Stimulated activated CD4-positive, alpha-beta T cell treated with anti-CD3 and anti-CD28 coated beads, TNF-alpha, amount 100 ng/mL, for 48 hours (primary cell): Measurements from ENCODE around the gene NOL4L.
A peak's percentile ranks its signal among the peaks of the same experiment; 100 is the strongest.

Experiments used
- DNase-seq, 3 donors: peaks; one replicate each; pipeline ENCODE4 v3.0.0-alpha.2; 2020; ENCODE audit warnings: low read depth in 3 of 3

Gene NOL4L

DNA sequence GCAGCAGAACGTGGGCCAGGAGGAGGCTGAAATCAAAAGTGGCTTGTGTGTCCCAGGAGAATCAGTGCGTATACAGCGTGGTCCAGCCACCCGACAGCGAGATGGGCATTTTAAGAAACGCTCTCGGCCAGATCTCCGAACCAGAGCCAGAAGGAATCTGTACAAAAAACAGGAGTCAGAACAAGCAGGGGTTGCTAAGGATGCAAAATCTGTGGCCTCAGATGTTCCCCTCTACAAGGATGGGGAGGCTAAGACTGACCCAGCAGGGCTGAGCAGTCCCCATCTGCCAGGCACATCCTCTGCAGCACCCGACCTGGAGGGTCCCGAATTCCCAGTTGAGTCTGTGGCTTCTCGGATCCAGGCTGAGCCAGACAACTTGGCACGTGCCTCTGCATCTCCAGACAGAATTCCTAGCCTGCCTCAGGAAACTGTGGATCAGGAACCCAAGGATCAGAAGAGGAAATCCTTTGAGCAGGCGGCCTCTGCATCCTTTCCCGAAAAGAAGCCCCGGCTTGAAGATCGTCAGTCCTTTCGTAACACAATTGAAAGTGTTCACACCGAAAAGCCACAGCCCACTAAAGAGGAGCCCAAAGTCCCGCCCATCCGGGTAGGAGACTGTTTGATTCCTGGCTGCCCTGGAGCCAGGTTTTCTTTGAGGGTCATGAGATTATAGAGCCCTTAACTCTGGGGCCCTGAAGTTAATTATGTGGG is 151.7 kb downstream of the NOL4L start:
- DNase-seq = no peak

- no peak for DNase-seq
Observed at GRCh38 chr20:32432277-32432676, 152.9 kb downstream of the NOL4L start.

- DNase-seq = no peak
Observed at GRCh38 chr20:32431457-32431856, 153.7 kb downstream of the NOL4L start.

- no peak for DNase-seq
Observed at GRCh38 chr20:32429745-32430360, 155.3 kb downstream of the NOL4L start.

GRCh38 chr20:32429343-32429742 is 155.8 kb downstream of the NOL4L start:
- DNase-seq = no peak

DNA sequence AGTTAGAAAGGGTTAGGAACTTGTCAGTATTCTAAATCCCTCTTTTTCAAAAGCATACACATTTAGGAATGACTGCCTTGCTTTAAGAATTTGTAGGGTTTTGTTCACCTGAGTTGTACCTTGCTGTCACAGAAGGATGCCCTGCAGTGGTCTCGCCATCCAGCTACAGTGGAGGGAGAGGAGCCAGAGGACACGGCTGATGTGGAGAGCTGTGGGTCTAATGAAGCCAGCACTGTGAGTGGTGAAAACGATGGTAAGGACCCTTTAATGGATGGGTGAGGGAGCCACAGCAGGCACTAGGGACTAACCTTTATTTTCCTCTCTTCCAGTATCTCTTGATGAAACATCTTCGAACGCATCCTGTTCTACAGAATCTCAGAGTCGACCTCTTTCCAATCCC is 157.1 kb downstream of the NOL4L start:
- DNase-seq = no peak

DNA sequence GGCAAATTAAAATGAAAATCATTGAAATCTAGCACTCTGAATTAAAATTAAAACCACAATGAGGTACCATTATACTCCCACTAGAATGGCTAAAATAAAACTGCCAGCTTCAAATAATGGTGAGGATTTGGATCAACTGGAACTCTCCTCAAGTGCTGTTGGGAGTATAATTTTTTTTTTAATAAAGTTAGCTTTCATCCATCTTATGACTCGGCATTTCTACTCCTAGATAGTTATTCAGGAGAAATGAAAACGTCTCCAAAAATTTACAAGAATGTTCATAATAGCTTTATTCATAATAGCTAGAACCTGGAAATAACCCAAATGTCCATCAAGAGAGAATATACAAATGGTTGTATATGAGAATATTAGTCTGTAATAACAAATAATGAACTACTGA is 163.8 kb downstream of the NOL4L start:
- no peak for DNase-seq

- DNase-seq = no peak
Observed at GRCh38 chr20:32418376-32418775, 166.8 kb downstream of the NOL4L start.

DNA sequence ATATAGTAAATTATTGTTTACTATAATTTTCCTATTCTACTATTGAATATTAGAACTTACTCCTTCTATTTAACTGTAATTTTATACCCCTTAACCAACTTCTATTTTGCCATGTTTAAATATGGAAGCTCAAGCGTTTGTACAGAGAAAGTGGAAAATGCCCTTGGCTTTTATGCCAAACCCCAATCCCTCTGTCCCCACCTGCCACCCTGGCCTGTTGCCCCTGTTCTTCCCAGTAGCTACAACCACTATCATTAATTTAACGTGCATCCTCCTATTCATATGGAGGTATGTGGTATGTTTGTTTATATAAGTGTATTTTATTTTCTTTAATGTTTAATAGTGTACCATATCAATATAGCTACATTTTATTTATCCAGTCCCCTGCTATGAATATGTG is 168.9 kb downstream of the NOL4L start:
- DNase-seq = no peak

- DNase-seq = no peak
Observed at GRCh38 chr20:32415494-32415893, 169.6 kb downstream of the NOL4L start.

DNA sequence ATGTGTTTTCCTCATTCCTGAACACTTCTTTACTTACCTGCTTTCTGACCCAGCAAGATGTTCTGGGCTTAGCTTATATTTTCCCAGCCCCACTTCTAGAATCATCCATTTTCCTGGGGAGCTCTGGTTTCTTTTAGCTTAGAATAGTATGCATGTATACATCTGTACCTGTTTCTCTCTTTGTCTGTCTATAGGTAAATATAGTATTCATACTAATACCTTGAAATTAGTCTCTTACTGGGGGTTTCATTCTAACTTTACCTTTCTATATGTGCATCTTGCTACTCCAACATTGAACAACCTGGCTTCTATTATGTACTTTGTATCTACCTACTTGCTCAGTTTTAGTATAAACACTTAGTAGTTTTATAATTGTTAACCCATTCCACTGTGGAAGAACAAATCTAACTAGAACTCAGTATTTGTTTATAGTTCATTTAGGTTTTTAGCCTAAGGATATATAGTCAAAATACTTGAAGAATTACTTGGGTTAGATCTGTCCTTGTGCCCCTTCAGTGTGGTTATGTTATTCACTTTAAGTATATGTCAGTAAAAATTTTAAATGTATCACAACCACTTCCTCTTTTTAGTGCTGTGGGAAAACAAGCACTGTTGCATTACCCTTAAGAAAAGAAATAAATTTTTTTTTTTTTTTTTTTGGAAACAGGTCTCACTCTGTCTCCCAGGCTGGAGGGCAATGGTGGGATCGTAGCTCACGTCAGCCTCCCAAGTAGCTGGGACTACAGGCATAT is 173.0 kb downstream of the NOL4L start:
- DNase-seq = no peak

DNA sequence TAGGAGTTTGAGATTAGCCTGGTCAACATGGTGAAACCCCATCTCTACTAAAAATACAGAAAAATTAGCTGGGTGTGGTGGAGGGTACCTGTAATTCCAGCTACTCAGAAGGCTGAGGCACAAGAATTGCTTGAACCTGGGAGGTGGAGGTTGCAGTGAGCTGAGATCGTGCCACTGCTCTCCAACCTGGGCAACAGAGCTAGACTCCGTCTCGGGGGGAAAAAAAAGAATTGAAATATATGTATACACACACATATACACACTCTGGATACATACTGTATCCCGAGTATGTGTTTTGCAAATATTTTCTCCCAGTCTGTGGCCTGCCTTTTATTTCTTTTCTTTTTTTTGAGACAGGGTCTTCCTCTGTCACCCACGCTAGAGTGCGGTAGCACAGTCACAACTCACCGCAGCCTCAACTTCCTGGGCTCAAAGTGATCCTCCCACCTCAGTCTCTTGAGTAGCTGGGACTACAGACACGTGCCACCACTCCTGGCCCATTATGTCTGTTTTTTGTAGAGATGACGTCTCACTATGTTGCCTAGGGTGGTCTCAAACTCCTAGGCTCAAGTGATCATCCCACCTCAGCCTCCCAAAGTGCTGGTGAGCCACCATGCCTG is 177.9 kb downstream of the NOL4L start:
- peak; percentile 17 to 43 (median 34) for DNase-seq

DNA sequence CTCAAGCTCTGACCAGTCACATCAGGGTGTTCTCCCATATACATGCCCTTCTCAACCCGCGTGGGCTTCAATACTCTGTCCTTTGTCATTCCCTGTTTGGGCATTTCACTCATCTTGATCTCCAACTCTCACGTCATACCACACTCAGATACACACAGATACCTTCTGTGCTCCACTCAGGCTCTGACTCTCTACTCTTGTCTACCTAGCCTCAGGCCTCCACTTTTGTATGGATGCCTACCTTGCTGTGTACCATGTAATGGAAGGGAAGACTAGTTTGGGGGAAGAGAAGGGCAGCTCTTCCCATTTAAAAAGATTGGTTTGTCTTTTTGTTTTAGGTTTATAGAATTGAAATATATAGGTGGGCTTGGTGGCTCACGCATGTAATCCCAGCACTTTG is 178.4 kb downstream of the NOL4L start:
- DNase-seq = no peak

GRCh38 chr20:32404017-32404416 is 181.1 kb downstream of the NOL4L start:
- DNase-seq = no peak

DNA sequence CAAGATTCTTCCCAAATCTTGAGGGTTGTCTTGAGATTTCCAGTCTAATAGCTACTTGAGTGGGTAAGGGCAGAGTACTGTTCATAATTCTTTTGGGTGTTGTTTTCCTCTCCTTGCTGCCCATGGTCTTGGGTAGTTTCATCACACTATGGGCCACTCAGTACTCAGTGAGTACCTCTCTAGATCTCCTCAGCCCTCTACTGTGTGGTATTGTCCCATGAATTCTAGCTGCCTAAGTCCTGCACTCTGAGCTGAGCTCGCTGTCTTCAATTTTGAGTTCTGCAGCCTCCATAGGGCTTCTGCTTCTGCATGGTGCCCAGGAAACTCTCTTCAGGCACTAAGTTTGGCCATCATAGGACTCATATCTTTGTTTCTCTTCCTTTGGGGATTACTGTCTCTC is 184.7 kb downstream of the NOL4L start:
- DNase-seq = no peak

- no peak for DNase-seq
Observed at GRCh38 chr20:32397567-32398084, 187.5 kb downstream of the NOL4L start.

GRCh38 chr20:32396646-32397160 is 188.4 kb downstream of the NOL4L start:
- DNase-seq = no peak

- no peak for DNase-seq
Observed at GRCh38 chr20:32395066-32395465, 190.1 kb downstream of the NOL4L start.
